Prostate gland (tissue), 2 donors: ENCODE measurements around the gene ARSG. TPM values are rescaled to one million over a fixed set of nuclear protein-coding genes. Genes with fewer than 3 reads are reported as not detected.
"Not testable (repeated sequence)": the region's sequence is repeated elsewhere in the genome, so short reads cannot be mapped to it uniquely, and the experiment has no call there.

Experiments used
- DNase-seq: peaks from one replicate; pipeline ENCODE4 v3.0.0-alpha.2; 2019; ENCODE audit warnings: low spot score
- H3K27ac ChIP-seq, 2 donors: fragments of 200-600 bp; sonication (generic); 2 replicates each; pipeline ENCODE4 v1.5.1; 2017 to 2019
- H3K27me3 ChIP-seq: fragments of 200-600 bp; sonication (generic); replicated peaks from 2 replicates; pipeline ENCODE4 v1.5.1; 2019; ENCODE audit not compliant: insufficient read depth
- H3K36me3 ChIP-seq, 2 donors: fragments of 200-600 bp; sonication (generic); 1 replicate in 1 of 2; 2 replicates in 1 of 2; pipeline versions ENCODE4 v1.5.1 to v1.8.1; 2017 to 2019
- H3K4me1 ChIP-seq: fragments of 200-600 bp; sonication (generic); replicated peaks from 2 replicates; pipeline ENCODE4 v1.5.1; 2019
- H3K4me3 ChIP-seq, 2 donors: fragments of 200-600 bp; sonication (generic); 2 replicates each; pipeline ENCODE4 v1.5.1; 2017 to 2019
- H3K9me3 ChIP-seq: fragments of 200-600 bp; sonication (generic); 2 replicates; pipeline ENCODE4 v1.5.1; 2017
- POLR2A ChIP-seq: fragments of 450-650 bp; IDR thresholded peaks from one replicate; pipeline ENCODE4 v1.6.1; 2016; ENCODE audit warnings: antibody characterized with exemption, mild to moderate bottlenecking
- POLR2AphosphoS5 ChIP-seq: sonication (generic); formaldehyde crosslinking; IDR thresholded peaks from one replicate; pipeline ENCODE4 v1.6.1; 2017; ENCODE audit warnings: antibody characterized with exemption
- WGBS: methylation state at CpG from one replicate; pipeline ENCODE4 v1.1.5; 2018; 5-methylcytosine and 5-hydroxymethylcytosine counted together
- intact Hi-C: fragments of 100-400 bp; cut with DNase I; formaldehyde crosslinking; loops from one replicate; pipeline ENCODE4 v1.14.2; 2022
- total RNA-seq, 2 donors: library from RNA; depleted of rRNA; stranded (reverse); fragments of >200 nt; gene quantifications; one replicate each; pipeline ENCODE4 v1.1.0, GENCODE V29; 2016
- TF ChIP-seq, protein P1 (sequence below), 4 experiments: fragments of 200-600 bp in 2 of 4; fragments of 450-650 bp in 2 of 4; sonication (generic) in 2 of 4; IDR thresholded peaks; 1 replicate in 3 of 4; 2 replicates in 1 of 4; pipeline ENCODE4 v1.5.1; 2016 to 2019; ENCODE audit warnings: antibody characterized with exemption in 4 of 4, mild to moderate bottlenecking in 2 of 4, moderate library complexity in 2 of 4

The ARSG gene
- total RNA-seq, 2 donors from 2014 or later, result 1.5 to 8.3 TPM

DNA sequence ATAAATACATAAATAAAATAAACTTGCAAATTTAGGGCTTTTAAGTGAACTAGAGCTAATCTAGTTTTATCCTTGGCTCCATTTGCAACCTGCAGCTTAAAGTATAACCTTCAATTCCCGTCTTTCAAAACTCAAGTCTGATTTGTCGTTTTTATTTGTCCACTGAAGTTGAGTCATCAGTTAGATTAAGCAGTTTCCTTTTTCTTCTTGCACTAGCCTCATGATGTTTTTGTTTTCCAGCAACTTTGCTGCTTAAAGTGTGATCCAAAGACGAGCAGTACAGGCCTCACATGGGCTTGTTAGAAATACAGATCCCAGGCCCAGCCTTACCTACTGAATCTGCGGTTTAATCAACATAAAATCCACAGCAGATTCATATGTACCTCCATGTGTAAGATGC is 13.8 kb downstream of the ARSG start:
- Histone ChIP-seq H3K4me3 (no peak overlapping the region), H3K27me3 (no peaks in the 10 kb centered on the region), H3K27ac (no peak overlapping the region), H3K4me1 (no peaks in the 10 kb centered on the region), H3K9me3 (no peaks in the 10 kb centered on the region), H3K36me3 (no peaks in the 10 kb centered on the region)
- 85% methylated on average over 4 of the region's 4 CpGs for WGBS
- DNase-seq, result no peak
- intact Hi-C loops, result no loop called here
- no peak for TF ChIP-seq POLR2AphosphoS5
- TF ChIP-seq, protein P1, sequence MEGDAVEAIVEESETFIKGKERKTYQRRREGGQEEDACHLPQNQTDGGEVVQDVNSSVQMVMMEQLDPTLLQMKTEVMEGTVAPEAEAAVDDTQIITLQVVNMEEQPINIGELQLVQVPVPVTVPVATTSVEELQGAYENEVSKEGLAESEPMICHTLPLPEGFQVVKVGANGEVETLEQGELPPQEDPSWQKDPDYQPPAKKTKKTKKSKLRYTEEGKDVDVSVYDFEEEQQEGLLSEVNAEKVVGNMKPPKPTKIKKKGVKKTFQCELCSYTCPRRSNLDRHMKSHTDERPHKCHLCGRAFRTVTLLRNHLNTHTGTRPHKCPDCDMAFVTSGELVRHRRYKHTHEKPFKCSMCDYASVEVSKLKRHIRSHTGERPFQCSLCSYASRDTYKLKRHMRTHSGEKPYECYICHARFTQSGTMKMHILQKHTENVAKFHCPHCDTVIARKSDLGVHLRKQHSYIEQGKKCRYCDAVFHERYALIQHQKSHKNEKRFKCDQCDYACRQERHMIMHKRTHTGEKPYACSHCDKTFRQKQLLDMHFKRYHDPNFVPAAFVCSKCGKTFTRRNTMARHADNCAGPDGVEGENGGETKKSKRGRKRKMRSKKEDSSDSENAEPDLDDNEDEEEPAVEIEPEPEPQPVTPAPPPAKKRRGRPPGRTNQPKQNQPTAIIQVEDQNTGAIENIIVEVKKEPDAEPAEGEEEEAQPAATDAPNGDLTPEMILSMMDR (IDR thresholded peaks at IDR 0.05), result no peak
- TF ChIP-seq POLR2A, result no peak

DNA sequence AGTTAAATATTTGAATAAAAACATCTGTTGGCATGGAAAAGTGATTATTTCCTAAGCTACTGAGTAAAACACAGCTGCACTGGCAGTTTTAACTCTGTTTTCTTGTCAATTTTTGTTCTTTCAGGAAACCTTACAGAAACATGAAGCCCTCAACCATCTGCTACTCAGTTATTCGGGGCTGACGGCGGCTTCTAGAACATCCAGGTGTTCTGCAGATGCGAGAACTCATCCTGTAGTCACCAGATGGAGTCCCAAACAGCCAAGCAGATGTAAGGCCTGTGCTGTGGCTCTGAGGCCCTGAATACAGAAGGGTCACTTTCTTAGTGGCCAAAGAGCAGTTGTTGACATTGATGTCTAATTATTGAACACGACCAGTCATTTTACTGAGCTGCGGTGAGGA is 15.5 kb downstream of the ARSG start:
- WGBS, result 85% methylated on average over 6 of the region's 6 CpGs
- Histone ChIP-seq H3K27me3 (no peaks in the 10 kb centered on the region), H3K4me1 (no peaks in the 10 kb centered on the region), H3K9me3 (no peaks in the 10 kb centered on the region), H3K36me3 (no peaks in the 10 kb centered on the region), H3K27ac (no peak overlapping the region), H3K4me3 (no peak overlapping the region)
- no peak for DNase-seq
- TF ChIP-seq POLR2AphosphoS5, result no peak
- TF ChIP-seq, protein P1 (IDR thresholded peaks at IDR 0.05), result no peak
- intact Hi-C loops, result no loop called here

DNA sequence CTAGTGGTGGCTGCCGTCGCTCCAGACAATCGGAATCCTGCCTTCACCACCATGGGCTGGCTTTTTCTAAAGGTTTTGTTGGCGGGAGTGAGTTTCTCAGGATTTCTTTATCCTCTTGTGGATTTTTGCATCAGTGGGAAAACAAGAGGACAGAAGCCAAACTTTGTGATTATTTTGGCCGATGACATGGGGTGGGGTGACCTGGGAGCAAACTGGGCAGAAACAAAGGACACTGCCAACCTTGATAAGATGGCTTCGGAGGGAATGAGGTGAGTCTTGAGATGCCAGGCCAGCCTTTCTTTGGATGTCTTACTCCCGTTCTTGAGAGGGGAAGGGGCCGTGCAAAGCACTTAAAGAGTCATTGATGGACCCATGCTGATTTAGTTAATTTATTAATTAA is 16.1 kb downstream of the ARSG start:
- H3K27ac ChIP-seq, result no peak overlapping the region
- H3K36me3 ChIP-seq, result no peaks in the 10 kb centered on the region
- no peak for TF ChIP-seq POLR2AphosphoS5
- TF ChIP-seq, protein P1 (IDR thresholded peaks at IDR 0.05), result no peak
- no peak for TF ChIP-seq POLR2A
- no peak overlapping the region for H3K4me3 ChIP-seq
- no peaks in the 10 kb centered on the region for H3K4me1 ChIP-seq
- no peaks in the 10 kb centered on the region for H3K27me3 ChIP-seq
- WGBS, result 93% methylated on average over 8 of the region's 8 CpGs
- no peak for DNase-seq
- intact Hi-C loops, result no loop called here
- no peaks in the 10 kb centered on the region for H3K9me3 ChIP-seq

DNA sequence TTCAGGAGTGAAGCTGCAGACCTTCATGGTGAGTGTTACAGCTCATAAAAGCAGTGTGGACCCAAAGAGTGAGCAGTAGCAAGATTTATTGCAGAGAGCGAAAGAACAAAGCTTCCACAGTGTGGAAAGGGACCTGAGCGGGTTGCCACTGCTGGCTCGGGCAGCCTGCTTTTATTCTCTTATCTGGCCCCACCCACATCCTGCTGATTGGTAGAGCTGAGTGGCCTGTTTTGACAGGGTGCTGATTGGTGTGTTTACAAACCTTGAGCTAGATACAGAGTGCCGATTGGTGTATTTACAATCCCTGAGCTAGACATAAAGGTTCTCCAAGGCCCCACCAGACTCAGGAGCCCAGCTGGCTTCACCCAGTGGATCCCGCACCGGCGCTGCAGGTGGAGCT is 17.2 kb downstream of the ARSG start:
- H3K36me3 ChIP-seq, H3K4me1 ChIP-seq, H3K4me3 ChIP-seq, H3K9me3 ChIP-seq, H3K27me3 ChIP-seq, H3K27ac ChIP-seq, intact Hi-C loops, DNase-seq: not testable (repeated sequence)
- 87% methylated on average over 7 of the region's 7 CpGs for WGBS

DNA sequence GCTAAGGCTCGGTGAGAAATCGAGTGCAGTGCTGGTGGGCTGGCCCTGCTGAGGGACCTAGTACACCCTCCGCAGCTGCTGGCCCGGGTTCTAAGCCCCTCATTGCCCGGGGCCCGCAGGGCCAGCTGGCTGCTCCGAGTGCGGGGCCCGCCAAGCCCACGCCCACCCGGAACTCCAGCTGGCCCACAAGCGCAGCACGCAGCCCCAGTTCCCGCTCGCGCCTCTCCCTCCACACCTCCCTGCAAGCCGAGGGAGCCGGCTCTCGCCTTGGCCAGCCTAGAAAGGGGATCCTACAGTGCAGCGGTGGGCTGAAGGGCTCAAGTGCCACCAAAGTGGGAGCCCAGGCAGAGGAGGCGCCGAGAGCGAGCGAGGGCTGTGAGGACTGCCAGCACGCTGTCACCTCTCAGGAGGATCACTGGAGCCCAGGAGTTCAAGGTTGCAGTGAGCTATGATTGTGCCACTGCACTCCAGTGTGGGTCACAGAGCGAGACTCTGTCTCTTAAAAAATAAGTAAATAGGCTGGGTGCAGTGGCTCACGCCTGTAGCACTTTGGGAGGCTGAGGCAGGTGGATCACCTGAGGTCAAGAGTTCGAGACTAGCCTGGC is 17.9 kb downstream of the ARSG start:
- H3K27me3 ChIP-seq, DNase-seq, H3K27ac ChIP-seq, intact Hi-C loops, H3K36me3 ChIP-seq, H3K9me3 ChIP-seq, H3K4me1 ChIP-seq, H3K4me3 ChIP-seq: not testable (repeated sequence)
- 95% methylated on average over 28 of the region's 28 CpGs for WGBS

DNA sequence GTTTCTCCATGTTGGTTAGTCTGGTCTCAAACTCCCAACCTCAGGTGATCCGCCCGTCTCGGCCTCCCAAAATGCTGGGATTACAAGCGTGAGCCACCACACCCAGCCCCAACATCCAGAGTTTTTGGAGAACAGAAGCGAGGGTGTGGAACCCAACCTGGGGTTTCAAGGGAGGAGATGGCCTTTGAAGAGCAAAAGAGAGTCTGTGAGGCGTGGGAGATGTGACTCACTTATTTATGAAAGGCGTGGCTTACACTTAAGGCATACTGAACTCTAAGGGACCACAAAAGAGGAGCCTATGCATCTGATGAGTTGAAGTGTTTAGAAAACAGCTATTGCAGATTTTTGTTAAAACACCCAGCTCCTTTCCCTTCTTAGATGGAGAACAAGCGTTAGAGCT is 18.9 kb downstream of the ARSG start:
- 94% methylated on average over 8 of the region's 8 CpGs for WGBS
- TF ChIP-seq, protein P1 (IDR thresholded peaks at IDR 0.05), result no peak
- TF ChIP-seq POLR2A, result no peak
- TF ChIP-seq POLR2AphosphoS5, result no peak

More for the DNA sequence above, 18.9 kb downstream of the ARSG start:
- intact Hi-C loops, result no loop called here
- H3K4me3 ChIP-seq, result no peak overlapping the region
- H3K27me3 ChIP-seq, result no peaks in the 10 kb centered on the region
- DNase-seq, result no peak
- no peaks in the 10 kb centered on the region for H3K4me1 ChIP-seq
- no peak overlapping the region for H3K27ac ChIP-seq
- H3K36me3 ChIP-seq, result no peaks in the 10 kb centered on the region
- H3K9me3 ChIP-seq, result no peaks in the 10 kb centered on the region
